HG03280 (cell line): ENCODE measurements around the gene RAD9A.

Experiments used
- ATAC-seq: cut with Tn5 transposase; IDR thresholded peaks from one replicate; pipeline ENCODE4 v1.9.1; 2021; ENCODE audit warnings: mild to moderate bottlenecking, moderate library complexity; ENCODE audit not compliant: unreplicated experiment

Gene RAD9A

GRCh38 chr11:67437809-67438157 lies 46.0 kb downstream of the RAD9A start:
- ATAC-seq: no peak

- no peak for ATAC-seq
These were observed 46.5 kb downstream of the RAD9A start for GRCh38 chr11:67438158-67438902.

DNA sequence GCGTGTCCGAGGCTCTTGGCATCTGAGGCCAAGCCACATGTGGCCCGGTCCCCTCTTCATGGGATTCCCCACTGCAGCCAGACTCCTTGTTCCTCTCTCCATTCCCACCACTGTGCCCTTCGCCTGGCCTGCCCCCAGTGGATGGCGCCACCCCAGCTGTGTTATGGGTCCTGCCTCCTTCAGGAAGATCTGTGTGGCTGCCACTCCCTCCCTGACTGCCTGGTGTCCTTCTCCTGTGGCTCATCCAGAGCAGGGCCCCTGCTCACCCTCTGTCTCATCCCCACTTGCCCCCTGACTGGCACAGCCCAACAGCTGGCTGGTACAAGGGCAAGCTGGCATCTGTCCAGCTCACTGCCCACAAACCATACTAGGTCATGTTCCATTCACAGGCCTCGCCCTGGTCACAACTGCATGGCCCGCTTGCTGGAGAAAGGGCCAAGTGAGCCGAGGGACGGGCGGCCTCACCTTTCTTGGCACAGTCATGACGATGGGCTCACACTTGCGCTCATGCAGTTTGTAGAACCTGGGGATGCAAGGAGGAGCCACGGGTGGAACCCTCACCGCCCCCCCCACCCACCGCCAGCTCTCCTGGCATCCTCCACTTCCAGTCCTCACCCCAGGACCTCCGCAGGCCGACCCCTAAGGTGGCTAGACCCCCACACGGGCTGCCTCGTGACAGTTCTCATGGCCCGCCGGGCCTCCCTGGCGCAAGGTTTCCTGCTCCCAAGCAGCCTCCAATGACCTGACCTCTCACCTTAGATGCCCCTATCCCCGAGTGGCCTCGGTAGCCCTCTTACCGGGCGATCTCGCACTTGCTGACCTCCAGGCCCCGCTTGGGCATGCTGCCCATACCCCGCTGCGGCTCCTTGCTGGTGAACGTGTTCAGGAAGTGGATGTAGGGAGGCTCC lies 47.8 kb downstream of the RAD9A start:
- ATAC-seq: no peak

- no peak for ATAC-seq
These were observed 48.7 kb downstream of the RAD9A start for GRCh38 chr11:67440229-67441097.

DNA sequence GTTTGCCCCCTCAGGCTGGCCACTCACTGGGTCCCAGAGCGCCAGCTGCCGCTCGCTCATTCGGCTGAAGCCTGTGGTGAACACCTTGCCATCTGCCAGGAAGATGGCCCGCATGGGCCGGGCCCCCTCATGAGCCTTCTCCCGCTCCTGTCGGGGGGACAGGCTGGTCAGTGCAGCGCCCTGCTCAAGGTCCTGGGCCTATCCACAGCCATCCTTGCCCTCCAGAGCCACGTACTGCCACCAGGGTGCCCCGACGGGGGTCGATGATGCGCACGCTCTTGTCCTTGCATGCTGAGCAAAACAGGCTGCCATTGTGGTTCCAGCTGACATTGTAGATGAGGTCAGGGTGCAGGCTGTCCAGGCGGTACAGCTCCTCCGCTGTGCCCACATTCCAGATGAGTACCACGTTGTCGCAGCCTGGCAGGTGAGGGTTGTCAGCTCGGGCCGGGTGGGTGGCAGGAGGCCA lies 49.3 kb downstream of the RAD9A start:
- no peak for ATAC-seq

- ATAC-seq: no peak
These were observed 50.1 kb downstream of the RAD9A start for GRCh38 chr11:67441731-67442351.

- ATAC-seq: no peak
These were observed 51.0 kb downstream of the RAD9A start for GRCh38 chr11:67442504-67443404.

- no peak for ATAC-seq
These were observed 53.7 kb downstream of the RAD9A start for GRCh38 chr11:67445515-67445914.
